Tibial artery (tissue), 4 donors: Measurements from ENCODE around the gene XYLT2.

Source experiments
- DNase-seq, 2 donors: peaks; one replicate each; pipeline ENCODE4 v3.0.0-alpha.2; 2019
- H3K27ac ChIP-seq, 2 donors: fragments of 200-600 bp; sonication (generic) in 1 of 2; 1 replicate in 1 of 2; 2 replicates in 1 of 2; pipeline ENCODE4 v1.5.1; 2018 to 2019; ENCODE audit warnings: mild to moderate bottlenecking in 1 of 2
- H3K27me3 ChIP-seq, 2 donors: fragments of 200-600 bp; sonication (generic) in 1 of 2; one replicate each; pipeline versions ENCODE4 v1.5.1 to v1.6.0; 2016 to 2019
- H3K36me3 ChIP-seq, 3 donors: fragments of 200-600 bp; sonication (generic) in 2 of 3; one replicate each; pipeline ENCODE4 v1.5.1; 2016 to 2019; ENCODE audit warnings: mild to moderate bottlenecking in 2 of 3
- H3K4me1 ChIP-seq, 4 donors: fragments of 200-600 bp; sonication (generic) in 2 of 4; 1 replicate in 3 of 4; 2 replicates in 1 of 4; pipeline ENCODE4 v1.5.1; 2016 to 2019
- H3K4me3 ChIP-seq, 2 donors: fragments of 200-600 bp; sonication (generic) in 1 of 2; 1 replicate in 1 of 2; 2 replicates in 1 of 2; pipeline ENCODE4 v1.5.1; 2018 to 2019; ENCODE audit warnings: mild to moderate bottlenecking in 2 of 2
- H3K9me3 ChIP-seq, 3 donors: fragments of 200-600 bp; sonication (generic) in 1 of 3; one replicate each; pipeline ENCODE4 v1.5.1; 2016 to 2019
- CTCF ChIP-seq, 2 experiments: fragments of 200-600 bp in 1 of 2; fragments of 450-650 bp in 1 of 2; IDR thresholded peaks; one replicate each; pipeline ENCODE4 v1.5.1; 2017 to 2019; ENCODE audit warnings: antibody characterized with exemption in 2 of 2, mild to moderate bottlenecking in 1 of 2, moderate library complexity in 1 of 2
- intact Hi-C: fragments of 100-400 bp; cut with DNase I; formaldehyde crosslinking; loops from one replicate; pipeline ENCODE4 v1.15.0; 2023; ENCODE audit warnings: low total_unique reads

Gene XYLT2

DNA sequence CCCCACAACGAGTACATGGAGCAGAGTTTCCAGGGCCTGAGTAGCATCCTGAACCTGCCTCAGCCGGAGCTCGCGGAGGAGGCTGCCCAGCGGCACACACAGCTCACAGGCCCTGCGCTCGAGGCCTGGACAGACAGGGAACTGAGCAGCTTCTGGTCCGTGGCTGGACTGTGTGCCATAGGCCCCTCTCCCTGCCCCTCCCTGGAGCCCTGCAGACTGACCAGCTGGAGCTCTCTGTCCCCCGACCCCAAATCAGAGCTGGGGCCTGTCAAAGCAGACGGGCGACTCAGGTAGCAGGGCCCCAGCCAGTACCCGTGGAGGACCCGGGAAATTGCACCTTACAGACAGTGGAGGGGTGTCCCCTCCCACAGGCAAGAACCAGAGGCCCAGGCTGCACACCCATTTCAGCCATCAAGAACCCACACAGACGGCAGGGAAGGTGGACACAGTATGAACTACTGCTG lies 14.1 kb downstream of the XYLT2 start:
- intact Hi-C loops: loop anchor here (10.0 kb wide), 1 partner anchor 115 kb away; the partner anchor contains the start of gene RSAD1
- Histone ChIP-seq H3K27me3 (no peaks in the 10 kb centered on the region), H3K36me3 (peaks cover 29 to 74% (median 48%) of the 10 kb centered on the region in 3 donors), H3K27ac (no peak overlapping the region), H3K4me3 (no peak overlapping the region), H3K9me3 (no peaks in the 10 kb centered on the region), H3K4me1 (peaks cover 0 to 8% (median 3%) of the 10 kb centered on the region in 4 donors)
- no peak for TF ChIP-seq CTCF (IDR thresholded peaks at IDR 0.05)
- DNase-seq: no peak

- TF ChIP-seq CTCF (IDR thresholded peaks at IDR 0.05): no peak
- Histone ChIP-seq H3K27me3 (no peaks in the 10 kb centered on the region), H3K36me3 (peaks cover 25 to 74% (median 43%) of the 10 kb centered on the region in 3 donors), H3K9me3 (no peaks in the 10 kb centered on the region), H3K4me1 (peaks cover 0 to 8% (median 3%) of the 10 kb centered on the region in 4 donors), H3K27ac (no peak overlapping the region), H3K4me3 (no peak overlapping the region)
- DNase-seq: no peak
- intact Hi-C loops: loop anchor here (10.0 kb wide), 1 partner anchor 114 kb away; the partner anchor contains the start of gene RSAD1
Measured at GRCh38 chr17:50360486-50361115, 14.7 kb downstream of the XYLT2 start.

DNA sequence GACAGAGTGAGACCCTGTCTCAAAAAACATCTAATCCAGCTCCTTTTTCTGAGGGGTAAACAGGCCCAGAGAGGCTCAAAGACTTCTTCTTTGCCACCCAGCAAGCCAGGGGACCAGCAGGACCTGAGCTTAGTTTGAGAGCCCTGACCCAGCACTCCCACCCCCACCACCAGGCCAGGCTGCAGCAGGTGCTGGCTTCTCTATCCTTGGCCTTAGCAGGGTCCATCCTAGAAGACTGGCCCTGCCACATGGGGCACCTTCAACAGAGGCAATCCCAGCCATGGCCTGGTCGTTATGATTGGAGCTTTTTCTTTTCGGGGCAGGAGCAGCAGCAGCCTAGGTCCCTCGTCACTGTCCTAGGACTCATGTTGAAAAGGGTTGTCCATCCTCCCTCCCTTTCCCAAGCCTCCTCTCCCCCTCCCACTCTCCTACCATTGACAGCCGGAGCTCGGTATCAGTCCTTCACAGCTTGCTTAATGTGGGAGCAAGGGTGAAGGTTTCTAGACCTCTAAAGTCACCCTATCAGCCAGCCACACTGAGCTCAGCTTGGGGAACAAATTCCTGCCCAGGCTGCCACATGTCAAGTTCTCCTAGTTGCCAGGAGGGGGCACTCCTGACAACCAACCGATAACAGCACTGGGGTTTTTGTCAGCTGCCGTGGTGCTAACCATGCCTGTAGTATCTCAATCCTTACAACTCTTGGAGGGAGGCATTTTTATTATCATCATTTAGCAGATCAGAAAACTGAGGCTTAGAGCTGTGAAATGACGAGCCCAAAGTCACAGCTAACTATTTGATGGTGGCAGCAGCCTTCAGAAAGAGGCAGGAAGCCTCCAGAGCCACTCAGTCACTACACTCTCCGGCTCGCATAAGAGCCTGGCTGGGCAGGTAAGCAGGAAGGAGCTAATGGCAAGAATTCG lies 15.9 kb downstream of the XYLT2 start:
- intact Hi-C loops: loop anchor here (10.0 kb wide), 1 partner anchor 113 kb away; the partner anchor contains the start of gene RSAD1
- H3K4me3 ChIP-seq: no peak overlapping the region
- peak in 1 of 2 donors; percentile 55 for DNase-seq
- H3K4me1 ChIP-seq: peaks cover 0 to 8% (median 3%) of the 10 kb centered on the region in 4 donors
- H3K27me3 ChIP-seq: no peaks in the 10 kb centered on the region
- no peaks in the 10 kb centered on the region for H3K9me3 ChIP-seq
- peak; percentile 56 to 63 for TF ChIP-seq CTCF (IDR thresholded peaks at IDR 0.05)
- H3K27ac ChIP-seq: peak overlapping the region in 1 of 2 donors; percentile 41
- peaks cover 13 to 74% (median 43%) of the 10 kb centered on the region in 3 donors for H3K36me3 ChIP-seq

- TF ChIP-seq CTCF (IDR thresholded peaks at IDR 0.05): no peak
- H3K4me3 ChIP-seq: no peak overlapping the region
- no peak overlapping the region for H3K27ac ChIP-seq
- H3K36me3 ChIP-seq: peaks cover 14 to 74% (median 44%) of the 10 kb centered on the region in 3 donors
- peak in 1 of 2 donors; percentile 27 for DNase-seq
- H3K9me3 ChIP-seq: no peaks in the 10 kb centered on the region
- H3K27me3 ChIP-seq: no peaks in the 10 kb centered on the region
- H3K4me1 ChIP-seq: peaks cover 0 to 8% (median 3%) of the 10 kb centered on the region in 4 donors
- intact Hi-C loops: loop anchor here (10.0 kb wide), 1 partner anchor 112 kb away; the partner anchor contains the start of gene RSAD1
Measured at GRCh38 chr17:50362661-50363060, 16.7 kb downstream of the XYLT2 start.

- H3K4me3 ChIP-seq: no peak overlapping the region
- TF ChIP-seq CTCF (IDR thresholded peaks at IDR 0.05): no peak
- peaks cover 14 to 74% (median 44%) of the 10 kb centered on the region in 3 donors for H3K36me3 ChIP-seq
- intact Hi-C loops: loop anchor here (10.0 kb wide), 1 partner anchor 111 kb away; the partner anchor contains the start of gene RSAD1
- no peaks in the 10 kb centered on the region for H3K9me3 ChIP-seq
- no peak overlapping the region for H3K27ac ChIP-seq
- no peaks in the 10 kb centered on the region for H3K27me3 ChIP-seq
- H3K4me1 ChIP-seq: peaks cover 0 to 8% (median 3%) of the 10 kb centered on the region in 4 donors
- DNase-seq: peak in 1 of 2 donors; percentile 60
Measured at GRCh38 chr17:50363217-50364060, 17.5 kb downstream of the XYLT2 start.
